GM19025 (cell line): ENCODE measurements around the gene ZNF516.

Experiments
- ATAC-seq: cut with Tn5 transposase; IDR thresholded peaks from one replicate; pipeline ENCODE4 v1.9.1; 2021; ENCODE audit warnings: mild to moderate bottlenecking, low read depth, moderate library complexity; ENCODE audit not compliant: unreplicated experiment

Gene ZNF516

DNA sequence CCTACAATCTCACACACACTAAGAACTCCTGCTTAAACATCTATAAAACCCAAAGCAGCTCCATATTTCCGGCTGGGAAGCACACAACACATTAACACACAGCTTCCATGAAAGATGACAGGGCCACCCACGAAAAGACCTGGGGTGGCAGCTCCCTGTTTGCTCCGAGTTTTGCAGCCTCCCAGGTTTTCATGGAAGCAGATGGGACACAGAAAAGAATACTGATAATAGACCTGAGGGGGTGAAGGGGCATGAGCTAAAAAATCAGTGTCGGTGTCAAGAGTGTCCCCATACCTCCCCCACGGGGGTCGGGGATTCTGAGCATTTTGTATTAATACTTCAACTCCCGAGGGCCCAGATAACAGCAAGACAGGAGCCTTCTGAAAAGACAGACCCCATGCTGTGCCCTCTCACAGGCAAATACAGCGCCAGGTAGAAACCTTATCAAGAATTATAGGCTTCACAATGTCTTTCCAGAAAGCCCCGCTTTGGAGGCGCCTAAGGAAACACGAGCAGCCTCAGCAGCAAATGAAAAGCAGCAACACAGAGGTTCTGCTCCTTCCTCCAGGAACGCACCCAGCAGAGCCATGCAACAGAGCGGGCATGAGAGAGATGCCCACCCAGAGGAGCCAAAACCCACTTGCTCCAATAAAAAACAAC lies 50.5 kb downstream of the ZNF516 start:
- ATAC-seq = no peak

DNA sequence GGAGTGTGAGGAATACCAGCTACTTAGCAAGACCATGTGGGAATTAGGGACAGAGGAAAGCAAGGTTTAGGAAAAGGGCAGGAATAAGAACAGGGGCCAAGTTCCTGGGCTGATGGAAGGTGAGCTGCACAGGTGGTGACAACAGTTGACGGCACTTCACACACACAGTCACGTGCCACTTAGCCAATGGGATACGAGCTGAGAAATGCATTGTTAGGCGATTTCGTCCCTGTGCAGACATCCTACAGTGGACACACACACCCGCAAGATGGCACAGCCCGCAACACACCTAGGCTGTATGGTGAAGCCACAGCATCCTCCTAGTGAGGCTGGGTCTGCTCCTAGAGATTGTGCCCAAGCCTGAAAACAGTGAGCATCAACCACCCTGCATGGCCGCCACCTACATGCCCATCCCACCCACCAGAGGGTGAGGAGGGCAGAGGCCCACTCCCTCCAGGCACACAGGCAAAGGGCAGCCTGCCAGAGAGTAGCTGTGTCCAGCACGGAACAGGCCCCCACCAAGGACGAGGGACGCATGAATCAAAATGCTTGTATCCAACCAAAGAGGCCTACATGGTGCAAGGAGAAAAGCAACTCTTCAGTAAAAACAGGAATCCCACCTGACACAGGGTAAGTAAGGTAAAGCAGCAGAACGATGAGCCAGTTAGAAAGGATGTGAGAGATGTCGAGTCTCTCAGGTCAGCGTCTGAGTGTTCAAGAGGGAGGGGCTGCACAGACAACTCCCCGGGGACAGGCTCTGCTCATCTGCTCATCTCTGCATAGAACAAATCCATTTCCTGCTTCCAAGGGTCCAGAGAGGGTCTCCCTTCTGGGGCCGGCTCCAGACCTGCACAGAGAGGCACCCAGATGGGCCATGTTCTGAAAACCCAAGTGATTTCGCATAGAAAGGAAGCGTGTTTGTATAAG lies 51.3 kb downstream of the ZNF516 start:
- ATAC-seq = no peak

DNA sequence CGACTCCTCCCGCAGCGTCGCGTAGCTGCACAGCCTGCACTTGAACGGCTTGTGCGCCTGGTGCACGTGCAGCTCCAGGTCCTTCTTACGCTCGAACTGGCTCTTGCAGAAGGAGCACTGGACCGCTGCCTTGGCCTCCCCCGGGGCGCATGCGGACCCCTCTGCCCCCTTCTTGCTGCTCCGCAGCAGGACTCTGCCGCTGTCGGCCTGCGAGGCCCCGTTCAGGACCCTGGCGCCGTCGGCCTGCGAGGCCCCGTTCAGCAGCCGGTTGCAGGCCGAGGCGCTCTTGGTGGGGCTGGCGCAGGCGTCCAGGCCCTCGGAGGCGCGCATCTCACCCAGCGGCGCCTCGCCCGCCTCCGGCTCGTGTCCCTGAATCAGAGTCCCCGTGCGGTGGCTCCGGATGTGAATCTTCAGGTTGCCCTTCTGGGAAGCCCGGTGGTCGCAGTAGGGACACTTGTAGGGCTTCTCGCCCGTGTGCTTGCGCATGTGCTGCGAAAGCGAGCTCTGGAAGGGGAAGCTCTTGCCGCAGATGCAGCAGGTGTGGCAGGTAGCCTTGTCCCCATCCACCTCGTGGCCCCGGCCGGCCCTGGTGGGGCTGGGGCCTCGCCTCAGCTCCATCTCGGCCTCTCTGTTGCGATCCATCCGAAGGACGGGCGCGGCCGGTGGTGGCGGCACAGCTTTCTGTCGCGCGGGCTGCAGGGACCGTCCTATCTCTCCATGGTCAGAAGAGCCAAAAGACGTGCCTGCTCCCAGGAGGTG lies 52.5 kb downstream of the ZNF516 start:
- ATAC-seq = no peak

- no peak for ATAC-seq
These were observed 53.2 kb downstream of the ZNF516 start for GRCh38 chr18:76441668-76442412.

DNA sequence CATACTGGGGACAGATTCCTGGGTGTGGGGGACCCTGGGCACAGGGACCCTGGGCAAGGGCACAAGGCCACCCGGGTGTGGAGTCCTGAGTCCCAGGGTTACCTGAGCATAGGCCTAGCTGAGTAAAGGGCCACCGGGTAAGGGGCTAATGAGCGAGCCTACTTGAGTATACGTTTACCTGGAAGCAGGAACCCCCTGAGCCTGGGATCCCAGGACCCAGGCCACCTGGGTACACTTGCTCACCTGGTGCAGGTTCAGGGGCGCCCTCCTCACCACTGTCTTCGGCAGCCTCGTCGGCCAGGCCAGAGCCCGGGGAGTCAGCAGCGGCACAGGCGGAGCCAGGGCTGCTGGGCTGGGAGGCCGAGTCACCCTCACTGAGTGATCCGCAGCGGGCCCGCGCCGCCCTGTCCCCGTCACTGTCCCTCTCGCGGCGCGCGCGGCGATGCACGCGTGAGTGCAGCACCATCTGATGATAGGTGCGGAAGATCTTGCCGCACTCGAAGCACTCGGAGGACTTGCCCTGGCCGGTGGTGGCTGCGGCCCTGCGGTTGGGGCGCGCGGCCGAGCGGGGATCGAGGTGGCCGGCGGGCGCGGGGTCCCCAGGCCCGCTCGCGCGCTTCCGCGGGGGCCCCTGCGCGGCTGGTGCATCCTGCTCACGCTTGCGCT lies 53.9 kb downstream of the ZNF516 start:
- no peak for ATAC-seq

- ATAC-seq = no peak
These were observed 57.1 kb downstream of the ZNF516 start for GRCh38 chr18:76437910-76438309.

DNA sequence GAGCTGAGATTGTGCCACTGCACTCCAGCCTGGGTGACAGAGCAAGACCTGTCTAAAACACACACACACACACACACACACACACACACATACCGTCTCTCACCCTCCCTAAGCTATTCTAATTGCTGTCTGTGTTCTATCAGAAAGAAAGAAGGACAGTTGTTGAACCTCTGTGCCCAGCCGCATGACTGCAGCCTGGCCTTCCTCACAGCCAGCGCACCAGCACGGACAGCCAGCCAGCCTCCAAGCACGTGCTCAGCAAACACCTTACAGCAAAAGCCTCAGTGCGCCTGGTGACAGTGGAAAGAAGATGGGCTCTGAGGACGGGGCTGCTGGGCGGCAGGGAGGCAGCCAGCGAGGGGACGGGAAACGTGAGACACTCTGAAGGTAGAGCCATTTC lies 58.0 kb downstream of the ZNF516 start:
- ATAC-seq = no peak

GRCh38 chr18:76436342-76436741 lies 58.7 kb downstream of the ZNF516 start:
- no peak for ATAC-seq

GRCh38 chr18:76435316-76435989 lies 59.6 kb downstream of the ZNF516 start:
- ATAC-seq = no peak

DNA sequence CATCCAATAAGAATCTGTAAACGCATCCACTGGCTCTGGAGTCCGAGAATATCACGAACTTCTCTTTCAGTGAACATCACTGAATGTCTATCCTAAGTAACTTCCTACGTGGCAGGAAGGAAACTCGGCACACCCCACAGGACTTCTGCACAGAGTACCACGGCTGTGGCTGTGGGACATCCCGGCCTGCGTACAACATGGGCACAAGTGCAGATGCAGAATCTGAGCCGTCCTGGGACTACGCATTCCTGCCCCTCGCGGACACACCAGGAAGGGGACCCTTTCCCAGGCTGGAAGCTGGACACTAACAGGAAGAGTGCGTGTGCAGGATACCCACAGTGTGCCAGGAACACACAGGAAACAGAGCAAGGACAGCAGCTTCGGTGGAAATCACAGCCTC lies 60.6 kb downstream of the ZNF516 start:
- ATAC-seq = no peak

DNA sequence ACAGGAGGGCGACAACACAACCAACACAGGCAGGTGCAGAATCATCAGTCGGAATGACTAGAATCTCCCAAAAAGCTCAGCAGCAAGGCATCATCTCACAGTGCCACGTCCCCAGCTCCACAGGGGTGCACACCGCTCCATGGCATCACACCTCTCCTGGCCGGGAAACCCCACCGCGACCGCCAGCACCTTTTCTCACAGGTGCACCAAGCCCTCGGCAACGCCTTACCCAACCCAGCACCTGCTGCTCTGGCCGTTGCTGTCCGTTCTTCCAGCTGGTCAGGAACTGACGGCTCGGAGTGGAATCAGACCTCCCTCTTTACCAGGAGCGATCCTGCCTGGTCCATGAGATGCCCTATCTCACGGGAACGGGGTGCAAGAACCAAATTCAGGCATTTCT lies 61.3 kb downstream of the ZNF516 start:
- no peak for ATAC-seq

GRCh38 chr18:76432970-76433767 lies 61.9 kb downstream of the ZNF516 start:
- ATAC-seq = no peak

- no peak for ATAC-seq
These were observed 62.7 kb downstream of the ZNF516 start for GRCh38 chr18:76432274-76432755.

DNA sequence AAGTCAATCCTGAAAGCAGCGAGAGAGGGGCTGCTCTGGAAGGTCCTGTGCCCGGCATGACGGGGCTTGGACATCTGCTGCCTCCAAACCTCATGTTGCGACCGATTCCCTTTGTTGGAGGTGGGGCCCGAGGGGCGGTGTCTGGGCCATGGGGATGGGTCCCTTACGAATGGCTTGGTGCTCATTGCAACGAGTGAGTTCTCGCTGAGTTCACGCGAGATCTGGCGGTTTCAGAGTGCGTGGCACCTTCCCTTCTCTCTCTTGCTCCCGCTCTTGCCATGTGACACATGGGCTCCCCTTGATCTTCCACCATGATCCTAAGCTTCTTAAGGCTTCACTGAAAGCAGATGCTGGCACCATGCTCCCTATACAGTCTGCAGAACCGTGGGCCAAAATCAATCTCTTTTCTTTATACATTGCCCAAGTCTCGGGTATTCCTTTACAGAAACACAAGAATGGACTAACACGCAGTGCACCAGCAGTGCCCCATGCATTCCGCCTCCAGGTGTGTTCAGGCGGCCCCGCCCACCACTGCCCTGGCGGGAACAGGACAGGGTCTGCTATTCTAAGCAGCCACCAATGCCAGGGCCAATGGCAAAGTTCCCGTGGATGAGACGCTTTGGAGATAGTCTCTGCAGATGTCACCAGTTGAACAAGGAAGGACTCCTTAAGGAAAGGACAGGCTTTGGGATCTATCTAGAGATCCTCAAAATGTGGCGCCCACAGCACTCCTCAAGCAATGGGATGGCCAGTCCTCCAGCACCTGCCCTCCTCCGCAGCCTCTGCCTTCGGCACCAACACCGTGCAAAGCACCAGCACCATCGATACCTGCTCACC lies 63.4 kb downstream of the ZNF516 start:
- no peak for ATAC-seq

GRCh38 chr18:76430636-76431035 lies 64.4 kb downstream of the ZNF516 start:
- no peak for ATAC-seq

DNA sequence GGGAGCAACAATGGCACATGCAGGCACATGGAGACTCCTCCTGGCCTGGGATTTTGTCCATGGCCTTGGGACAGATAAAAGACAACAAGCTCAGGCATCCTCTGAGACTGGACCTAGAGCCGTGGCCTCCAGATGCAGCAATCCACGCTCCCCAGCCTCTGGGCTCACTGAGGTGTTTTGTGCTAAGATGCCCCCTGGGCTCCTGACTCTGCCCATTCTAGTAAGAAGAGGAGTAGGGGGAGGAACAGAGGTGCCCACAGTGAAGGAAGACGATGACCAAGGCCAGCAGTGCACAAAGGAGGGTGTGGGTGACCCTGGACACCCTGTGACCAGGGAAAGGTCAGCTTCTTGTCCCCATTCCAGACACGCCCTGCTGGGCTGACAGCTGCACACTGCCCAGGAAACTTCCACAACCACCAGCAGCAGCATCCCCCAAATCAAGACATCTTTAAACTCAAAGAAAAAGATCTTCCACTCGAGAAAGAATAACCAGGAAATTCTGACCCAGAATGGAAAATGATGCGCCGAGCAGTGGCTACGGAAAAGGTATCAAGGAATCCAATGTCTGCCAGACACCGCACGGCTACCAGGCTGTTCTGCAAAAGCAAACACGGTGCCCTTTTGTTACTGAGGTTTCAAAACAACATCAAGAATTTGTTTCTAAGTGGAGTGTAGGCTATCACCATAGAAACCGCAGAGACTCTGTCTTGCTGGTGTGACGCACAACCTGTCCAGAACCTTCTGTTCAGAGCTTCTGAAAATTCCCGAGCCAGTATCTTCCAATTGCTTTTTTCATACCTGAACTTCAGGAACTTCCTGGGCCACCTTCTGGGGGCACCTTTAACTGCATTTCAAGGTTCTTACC lies 65.5 kb downstream of the ZNF516 start:
- no peak for ATAC-seq
